SHP77 treated with DMSO at 0.1 percent for 48 hours (cell line): ENCODE results near the gene FRMD3.
"Not testable (repeated sequence)": the region's sequence is repeated elsewhere in the genome, so short reads cannot be mapped to it uniquely, and the experiment has no call there.

Experiments
- DNase-seq: peaks from one replicate; lab custom pipeline; 2025; lab: John Stamatoyannopoulos, UW

Gene FRMD3

GRCh38 chr9:83523684-83524083 lies 14.5 kb downstream of the FRMD3 start:
- no peak for DNase-seq

GRCh38 chr9:83521411-83521810 lies 16.8 kb downstream of the FRMD3 start:
- DNase-seq, result no peak

GRCh38 chr9:83521011-83521410 lies 17.2 kb downstream of the FRMD3 start:
- DNase-seq, result no peak

GRCh38 chr9:83520292-83520691 lies 17.9 kb downstream of the FRMD3 start:
- DNase-seq, result no peak

GRCh38 chr9:83517980-83518379 lies 20.2 kb downstream of the FRMD3 start:
- not testable (repeated sequence) for DNase-seq

- no peak for DNase-seq
Measured at GRCh38 chr9:83514767-83515166, 23.4 kb downstream of the FRMD3 start.

DNA sequence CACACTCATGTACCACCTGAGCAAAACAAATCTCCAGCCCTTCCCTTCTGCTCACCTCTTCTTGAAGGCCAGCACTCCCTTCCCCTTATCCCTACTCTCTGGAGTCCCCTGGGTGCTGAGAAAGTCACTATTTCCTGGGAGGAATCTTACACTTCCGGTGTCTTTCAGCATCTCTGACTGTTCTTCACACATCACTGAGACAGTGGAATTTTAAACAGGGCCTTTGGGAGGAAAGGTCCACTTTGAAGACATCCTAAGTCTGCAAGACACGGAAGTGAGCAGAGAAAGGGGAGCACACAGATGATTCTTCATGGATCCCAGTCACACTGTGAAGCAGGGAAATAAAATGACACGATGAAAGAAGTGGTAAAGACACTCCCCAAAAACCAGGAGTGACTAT lies 25.6 kb downstream of the FRMD3 start:
- DNase-seq, result no peak

DNA sequence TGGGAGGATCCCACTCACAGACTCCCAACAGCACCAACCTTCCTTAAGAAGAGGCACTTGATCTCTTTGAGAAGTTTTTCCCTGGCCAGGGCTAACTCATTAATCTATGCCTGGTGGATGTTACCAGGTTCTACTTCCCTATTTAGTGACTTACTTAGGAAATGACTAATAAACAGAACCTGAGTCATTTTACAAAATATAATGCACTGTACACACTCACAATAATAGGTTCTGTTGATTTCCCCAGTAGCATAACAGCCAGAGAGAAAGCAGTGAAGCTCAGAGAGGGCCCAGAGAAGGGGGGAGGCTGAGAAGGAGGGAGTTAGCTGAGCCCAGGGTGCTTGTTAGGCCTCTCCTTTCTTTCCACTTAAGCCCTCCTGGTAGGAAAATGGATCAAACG lies 27.1 kb downstream of the FRMD3 start:
- no peak for DNase-seq

GRCh38 chr9:83509402-83509801 lies 28.8 kb downstream of the FRMD3 start:
- no peak for DNase-seq

- no peak for DNase-seq
Measured at GRCh38 chr9:83508067-83508466, 30.1 kb downstream of the FRMD3 start.

GRCh38 chr9:83505282-83505681 lies 32.9 kb downstream of the FRMD3 start:
- peak; percentile 62 for DNase-seq

DNA sequence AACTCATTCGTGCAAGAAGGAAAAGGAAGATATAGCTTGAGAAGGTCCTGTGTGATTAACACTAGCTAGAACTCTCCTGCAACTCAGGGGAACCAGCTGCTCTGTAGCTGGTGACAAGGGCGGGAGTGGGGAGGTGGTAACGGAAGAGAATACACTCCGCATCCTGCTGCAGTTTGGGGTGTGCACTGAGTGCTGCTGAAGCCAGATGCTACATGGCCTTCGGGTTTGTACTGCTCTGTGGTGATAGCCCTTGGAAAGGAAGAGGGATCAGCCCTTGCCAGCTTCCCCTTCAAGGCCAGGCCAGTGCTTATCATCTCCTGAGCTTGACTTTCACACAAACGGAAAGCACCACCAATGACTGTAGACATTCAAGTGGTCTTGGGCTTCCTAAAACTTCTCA lies 34.3 kb downstream of the FRMD3 start:
- DNase-seq, result no peak

DNA sequence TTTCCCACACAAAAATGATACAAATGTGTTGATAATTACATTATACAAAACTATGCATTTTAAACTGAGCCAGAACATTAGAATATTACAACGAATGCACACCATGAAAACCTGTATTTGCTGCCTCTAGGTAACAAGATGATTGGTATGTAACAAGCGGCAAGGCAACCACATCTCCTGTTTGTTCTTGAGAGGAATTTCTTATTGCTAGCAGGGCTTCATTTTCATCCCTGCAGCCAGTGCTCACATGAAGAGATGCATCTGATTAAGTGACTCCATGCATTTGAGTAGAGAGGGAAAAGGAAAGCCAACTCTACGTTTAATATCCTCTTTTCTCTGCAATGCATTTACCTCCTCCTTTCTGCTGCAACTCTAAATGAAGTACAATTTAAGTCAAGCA lies 36.6 kb downstream of the FRMD3 start:
- no peak for DNase-seq

DNA sequence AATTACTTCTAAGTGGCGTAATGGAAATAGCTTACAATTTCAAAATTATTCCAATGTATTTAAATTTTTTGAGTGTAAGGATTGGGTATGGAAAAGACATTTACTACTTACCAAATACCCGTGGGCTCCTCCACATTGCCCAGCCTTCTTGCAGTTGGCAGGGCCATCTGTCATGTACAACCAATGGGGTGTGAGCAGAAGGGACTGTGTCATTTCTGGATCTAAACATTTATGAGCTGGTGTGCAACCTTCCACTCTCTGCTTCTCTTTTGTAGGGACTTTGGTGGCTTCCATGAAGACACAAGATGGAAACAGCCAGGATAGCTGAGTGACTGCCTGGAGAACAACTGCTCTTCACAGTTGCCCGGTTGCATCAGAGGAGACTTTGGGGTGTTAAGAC lies 40.8 kb downstream of the FRMD3 start:
- no peak for DNase-seq

DNA sequence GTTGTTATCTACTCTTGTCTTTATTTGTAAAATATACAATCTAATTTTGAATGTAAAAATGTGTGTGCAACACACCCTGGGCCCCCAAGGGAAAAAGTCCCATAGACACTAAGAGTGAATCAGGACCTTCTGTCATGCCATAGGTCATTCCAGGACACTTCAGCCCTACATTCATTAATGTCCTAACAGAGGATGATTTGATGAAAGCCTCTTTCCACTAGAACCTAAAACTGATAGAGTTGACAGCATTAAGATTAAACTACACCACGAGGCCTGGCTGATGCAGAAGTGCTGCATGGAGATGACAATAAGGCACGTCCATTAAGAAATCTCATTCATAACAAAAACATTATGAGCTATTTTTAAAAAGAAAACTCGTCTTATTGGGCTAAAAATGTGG lies 46.2 kb downstream of the FRMD3 start:
- no peak for DNase-seq

GRCh38 chr9:83491413-83491812 lies 46.8 kb downstream of the FRMD3 start:
- DNase-seq, result no peak

GRCh38 chr9:83489961-83490360 lies 48.2 kb downstream of the FRMD3 start:
- DNase-seq, result no peak

DNA sequence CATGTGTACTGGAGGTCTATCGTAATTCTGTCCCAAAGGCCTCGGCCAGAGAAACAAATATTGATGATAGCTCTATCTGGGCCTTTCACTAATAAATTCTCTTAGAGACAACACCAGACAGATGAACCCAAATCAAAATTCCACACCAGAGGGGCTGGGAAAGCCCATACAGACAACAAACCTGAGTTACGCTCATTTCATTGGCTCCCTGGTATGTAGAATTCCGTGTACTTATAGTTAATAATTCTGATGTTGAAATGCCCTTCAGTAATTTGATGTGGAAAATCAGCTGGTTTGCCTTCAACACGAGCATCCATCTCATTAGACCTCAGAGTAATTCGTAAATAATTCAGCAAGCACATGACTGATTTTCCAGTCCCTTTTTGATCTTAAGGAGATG lies 53.2 kb downstream of the FRMD3 start:
- DNase-seq, result no peak

DNA sequence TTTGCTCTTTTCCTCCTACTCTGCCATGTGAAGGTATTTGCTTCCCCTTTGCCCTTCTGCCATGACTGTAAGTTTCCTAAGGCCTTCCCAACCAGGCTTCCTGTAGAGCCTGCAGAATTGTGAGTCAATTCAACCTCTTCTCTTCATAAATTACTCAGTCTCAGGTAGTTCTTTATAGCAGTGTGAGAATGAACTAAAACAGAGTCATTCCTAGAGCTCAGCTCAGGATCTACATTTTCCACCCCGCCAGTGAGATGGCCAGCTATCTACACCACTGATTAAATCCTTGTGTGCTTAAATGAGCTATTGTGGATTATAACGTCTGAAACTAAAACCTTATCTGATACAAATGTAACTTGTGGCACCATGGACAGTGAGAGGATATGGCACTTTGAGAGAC lies 55.0 kb downstream of the FRMD3 start:
- DNase-seq, result no peak

DNA sequence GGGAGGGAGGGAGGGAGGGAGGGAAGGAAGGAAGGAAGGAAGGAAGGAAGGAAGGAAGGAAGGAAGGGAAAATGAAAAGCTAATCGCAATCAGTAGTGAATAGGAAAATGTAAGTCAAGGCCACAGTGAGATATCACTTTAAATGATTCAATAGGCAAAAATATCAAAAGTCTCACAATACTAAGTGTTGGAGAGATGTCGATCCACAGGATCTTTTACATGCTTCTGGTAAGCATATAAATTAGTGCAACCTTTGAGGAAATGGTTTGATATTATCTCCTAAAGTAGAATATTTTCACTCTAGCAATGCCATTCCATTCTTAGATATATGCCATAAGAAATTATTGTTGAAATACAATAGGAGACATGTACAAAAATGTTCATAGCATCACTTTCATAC lies 58.4 kb downstream of the FRMD3 start:
- no peak for DNase-seq

GRCh38 chr9:83477571-83477970 lies 60.6 kb downstream of the FRMD3 start:
- no peak for DNase-seq

DNA sequence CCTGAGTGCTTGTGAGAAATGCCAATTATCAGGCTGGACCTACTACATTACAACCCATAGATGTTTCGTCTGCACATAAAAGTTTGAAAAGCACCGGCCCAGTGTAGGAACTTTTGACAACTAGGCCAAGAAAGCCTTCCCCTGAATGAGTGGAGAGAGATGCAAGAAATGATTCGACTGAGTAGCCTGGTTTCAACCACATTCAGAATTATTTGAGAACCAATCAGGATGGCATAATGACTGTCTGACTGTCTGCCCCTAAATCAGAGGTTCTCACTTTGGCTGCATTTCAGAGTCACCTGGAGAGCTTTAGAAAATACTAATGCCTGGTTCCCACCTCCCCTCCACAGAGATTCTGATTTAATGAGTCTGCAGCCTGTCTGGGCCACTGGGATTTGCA lies 61.1 kb downstream of the FRMD3 start:
- DNase-seq, result no peak

GRCh38 chr9:83476513-83476912 lies 61.7 kb downstream of the FRMD3 start:
- DNase-seq, result no peak

DNA sequence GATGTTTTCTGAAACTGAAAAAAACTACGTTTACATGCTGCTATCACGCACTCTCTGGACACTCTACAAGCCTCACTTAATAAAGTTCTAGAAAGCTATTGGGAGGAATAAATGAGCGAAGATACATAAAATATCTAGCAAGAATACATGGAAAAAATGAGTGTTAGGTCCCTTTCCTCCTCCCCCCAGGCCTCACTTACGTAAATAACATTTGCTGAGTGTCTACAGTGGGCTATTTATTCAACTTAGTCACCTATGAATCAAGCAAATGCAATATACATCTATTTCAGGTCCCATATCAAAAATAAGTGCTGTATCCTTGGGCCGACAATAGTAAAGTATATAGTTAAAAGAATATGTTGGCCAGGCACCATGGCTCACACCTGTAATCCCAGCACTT lies 62.5 kb downstream of the FRMD3 start:
- DNase-seq, result no peak

GRCh38 chr9:83474631-83475030 lies 63.6 kb downstream of the FRMD3 start:
- no peak for DNase-seq
